ENCODE results near the gene PTPRO.

The PTPRO gene

GRCh38 chr12:15575671-15576541 lies 253.6 kb downstream of the PTPRO start:
- in situ Hi-C loops (cut with HindIII; ENCODE audit: low pct_ligation_motif_present, low pct_unique_long_range_greater_than_20kb, low sequenced_read_pairs): no loop called here
- no peak for DNase-seq

DNA sequence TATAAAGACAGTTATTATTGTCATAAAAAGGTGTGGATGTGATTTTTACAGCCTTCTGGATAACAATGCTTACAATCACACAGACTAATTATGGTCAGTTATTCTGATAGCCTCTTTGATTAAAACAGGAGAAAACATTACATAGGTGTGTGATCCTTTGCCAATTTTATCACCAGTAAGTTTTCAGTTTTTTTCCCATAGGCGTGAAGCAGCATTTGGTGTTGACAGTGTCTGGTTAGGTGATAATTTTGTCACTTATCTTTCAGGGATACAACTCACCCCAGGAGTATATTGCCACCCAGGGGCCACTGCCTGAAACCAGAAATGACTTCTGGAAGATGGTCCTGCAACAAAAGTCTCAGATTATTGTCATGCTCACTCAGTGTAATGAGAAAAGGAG lies 258.1 kb downstream of the PTPRO start:
- in situ Hi-C loops (cut with HindIII; ENCODE audit: low pct_ligation_motif_present, low pct_unique_long_range_greater_than_20kb, low sequenced_read_pairs): no loop called here
- DNase-seq: no peak

DNA sequence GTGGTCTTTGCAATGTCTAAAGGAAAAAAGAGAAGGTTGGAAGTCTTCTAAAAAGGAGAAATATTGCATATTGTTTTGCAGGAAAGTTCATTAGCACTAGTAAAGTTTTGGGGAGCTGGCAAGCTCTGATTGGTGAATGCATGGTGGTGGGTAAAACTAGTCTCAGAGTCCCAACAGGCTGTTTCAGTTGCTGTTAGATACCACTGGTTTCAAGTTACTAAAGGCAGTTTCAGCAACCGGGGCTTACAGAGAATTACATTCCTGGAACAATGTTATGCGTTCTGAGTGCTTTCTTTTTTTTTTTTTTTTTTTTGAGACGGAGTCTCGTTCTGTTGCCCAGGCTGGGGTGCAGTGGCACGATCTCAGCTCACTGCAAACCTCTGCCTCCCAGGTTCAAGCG lies 258.7 kb downstream of the PTPRO start:
- DNase-seq: no peak
- in situ Hi-C loops (cut with HindIII; ENCODE audit: low pct_ligation_motif_present, low pct_unique_long_range_greater_than_20kb, low sequenced_read_pairs): no loop called here

DNA sequence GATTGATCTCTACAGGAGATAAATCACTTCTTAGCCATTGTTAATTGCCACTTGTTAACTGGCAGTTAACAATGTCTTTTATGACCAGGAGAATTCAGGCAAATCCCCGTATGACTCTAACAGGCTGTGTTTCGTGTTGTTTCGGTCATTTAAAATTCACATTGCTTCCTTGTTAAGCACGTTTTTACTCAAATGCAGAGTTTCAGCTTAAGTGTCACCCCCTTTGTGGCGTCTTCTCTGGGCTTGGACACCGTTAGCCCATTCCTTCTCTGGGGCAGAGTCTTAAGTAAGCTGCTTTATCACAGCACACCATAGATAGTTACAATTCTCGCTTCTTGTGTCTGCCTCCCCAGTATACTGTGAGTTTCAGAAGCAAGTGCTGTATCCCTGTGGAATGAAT lies 261.5 kb downstream of the PTPRO start:
- no peak for DNase-seq
- in situ Hi-C loops (cut with HindIII; ENCODE audit: low pct_ligation_motif_present, low pct_unique_long_range_greater_than_20kb, low sequenced_read_pairs): no loop called here

GRCh38 chr12:15584366-15585041 lies 262.2 kb downstream of the PTPRO start:
- DNase-seq: peak; percentile 73
- in situ Hi-C loops (cut with HindIII; ENCODE audit: low pct_ligation_motif_present, low pct_unique_long_range_greater_than_20kb, low sequenced_read_pairs): no loop called here

DNA sequence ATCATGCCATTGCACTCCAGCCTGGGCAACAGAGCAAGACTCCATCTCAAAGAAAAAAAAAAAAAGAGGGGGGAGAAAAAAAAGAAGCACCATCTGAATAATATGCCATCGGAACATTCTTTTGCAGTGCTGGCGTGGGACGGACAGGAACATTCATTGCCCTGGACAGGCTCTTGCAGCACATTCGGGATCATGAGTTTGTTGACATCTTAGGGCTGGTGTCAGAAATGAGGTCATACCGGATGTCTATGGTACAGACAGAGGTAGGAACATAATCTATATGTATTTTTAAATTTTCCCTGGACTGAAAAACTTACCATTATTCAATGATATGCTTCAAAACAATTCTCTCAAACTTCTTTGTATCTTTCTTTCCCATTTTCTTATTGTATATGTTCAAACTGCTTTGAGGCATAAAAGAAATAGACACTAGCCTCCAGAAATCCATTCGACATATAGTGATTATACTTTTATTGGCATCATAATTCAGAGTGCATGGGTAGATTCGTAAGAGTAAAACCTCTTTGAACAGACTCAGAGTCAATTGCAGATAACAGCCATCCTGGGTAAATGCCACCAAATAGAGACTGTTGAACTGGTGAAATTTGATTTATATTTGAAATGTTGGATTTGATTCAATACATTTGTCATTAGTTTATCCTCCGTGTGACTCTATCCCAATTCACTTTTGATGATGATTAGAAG lies 267.2 kb downstream of the PTPRO start:
- no peak for DNase-seq
- in situ Hi-C loops (cut with HindIII; ENCODE audit: low pct_ligation_motif_present, low pct_unique_long_range_greater_than_20kb, low sequenced_read_pairs): no loop called here

DNA sequence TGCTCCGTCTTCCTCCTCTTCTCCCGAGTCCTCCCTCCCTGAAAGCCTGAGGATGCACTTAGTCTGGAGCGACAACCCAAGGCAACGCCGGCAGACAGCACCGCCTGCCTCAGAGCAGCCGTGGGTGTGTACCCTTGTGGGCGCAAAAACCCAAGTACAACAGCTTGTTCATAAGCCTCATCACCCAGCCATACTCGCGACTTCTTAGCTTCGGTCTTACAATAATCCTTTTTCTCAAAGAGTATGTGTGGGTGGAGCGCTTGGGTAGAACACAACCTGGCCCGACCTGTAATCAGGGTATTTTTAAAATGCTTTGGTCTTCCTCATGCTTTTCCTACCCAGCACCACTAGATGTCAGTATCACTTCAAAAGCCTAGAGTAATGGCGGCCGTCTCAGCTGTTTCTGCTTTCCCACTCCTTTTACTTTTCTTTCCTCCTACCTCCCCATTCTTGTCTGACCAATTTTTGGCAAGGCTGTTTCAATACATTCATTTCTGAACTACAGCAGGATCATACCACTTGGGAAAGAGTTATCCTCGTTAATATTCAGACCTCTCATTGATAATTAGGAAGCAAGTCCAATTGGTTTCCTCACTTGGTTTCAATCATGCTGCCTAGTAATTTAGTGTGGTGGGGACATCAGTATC lies 268.0 kb downstream of the PTPRO start:
- in situ Hi-C loops (cut with HindIII; ENCODE audit: low pct_ligation_motif_present, low pct_unique_long_range_greater_than_20kb, low sequenced_read_pairs): no loop called here
- DNase-seq: peak; percentile 83

GRCh38 chr12:15591811-15592210 lies 269.5 kb downstream of the PTPRO start:
- no peak for DNase-seq
- in situ Hi-C loops (cut with HindIII; ENCODE audit: low pct_ligation_motif_present, low pct_unique_long_range_greater_than_20kb, low sequenced_read_pairs): no loop called here

GRCh38 chr12:15592934-15593333 lies 270.6 kb downstream of the PTPRO start:
- in situ Hi-C loops (cut with HindIII; ENCODE audit: low pct_ligation_motif_present, low pct_unique_long_range_greater_than_20kb, low sequenced_read_pairs): no loop called here
- DNase-seq: peak; percentile 17

DNA sequence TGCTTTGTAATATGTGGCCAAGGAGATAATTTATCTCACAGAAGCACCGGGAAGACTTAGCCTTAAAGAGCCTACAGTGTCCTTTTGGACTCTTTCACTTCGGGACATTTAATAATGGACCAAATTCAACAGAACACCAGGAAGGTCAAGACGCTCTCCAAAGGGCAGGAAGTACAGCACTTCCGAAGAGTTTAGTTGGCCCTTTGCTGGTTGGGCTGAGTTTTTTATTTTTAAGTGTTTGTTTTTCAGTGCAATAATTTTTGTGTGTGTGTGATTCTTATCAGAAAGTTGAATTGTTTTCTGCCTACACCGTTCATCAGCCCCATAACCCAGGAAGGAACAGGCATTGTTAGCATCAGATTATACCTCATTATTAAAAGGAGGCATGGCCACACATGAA lies 273.9 kb downstream of the PTPRO start:
- in situ Hi-C loops (cut with HindIII; ENCODE audit: low pct_ligation_motif_present, low pct_unique_long_range_greater_than_20kb, low sequenced_read_pairs): no loop called here
- no peak for DNase-seq

- in situ Hi-C loops (cut with HindIII; ENCODE audit: low pct_ligation_motif_present, low pct_unique_long_range_greater_than_20kb, low sequenced_read_pairs): no loop called here
- DNase-seq: no peak
Observed at GRCh38 chr12:15597125-15597830, 275.0 kb downstream of the PTPRO start.

GRCh38 chr12:15599266-15600037 lies 277.1 kb downstream of the PTPRO start:
- in situ Hi-C loops (cut with HindIII; ENCODE audit: low pct_ligation_motif_present, low pct_unique_long_range_greater_than_20kb, low sequenced_read_pairs): no loop called here
- DNase-seq: no peak

- in situ Hi-C loops (cut with HindIII; ENCODE audit: low pct_ligation_motif_present, low pct_unique_long_range_greater_than_20kb, low sequenced_read_pairs): no loop called here
- DNase-seq: no peak
Observed at GRCh38 chr12:15600223-15600935, 278.1 kb downstream of the PTPRO start.

DNA sequence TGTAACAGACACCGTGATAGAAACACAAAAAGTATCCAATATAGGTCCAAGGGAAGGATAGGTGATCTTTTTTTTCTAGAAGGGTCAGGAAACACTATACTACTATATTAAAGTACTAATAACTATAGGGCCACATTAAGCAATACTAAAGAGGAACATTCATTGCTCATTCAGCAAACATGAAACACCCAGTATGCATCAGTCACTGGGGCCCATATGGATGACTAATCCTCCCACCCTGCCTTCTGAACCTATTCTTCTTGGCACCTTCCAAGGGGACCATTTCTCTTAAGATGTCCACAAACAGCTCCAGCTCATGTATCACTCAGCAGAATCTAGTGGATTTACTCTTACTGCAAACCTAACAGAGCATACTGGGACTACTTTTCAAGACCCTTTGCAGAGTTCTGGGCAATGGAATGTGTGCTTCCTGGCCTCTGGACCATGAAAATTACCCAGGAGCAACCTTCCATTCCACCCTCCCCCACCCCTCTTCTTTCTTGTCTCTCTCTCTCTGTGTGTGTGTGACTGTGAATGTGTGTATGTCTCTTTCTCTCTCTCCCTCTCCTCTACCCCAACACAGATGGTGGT lies 279.0 kb downstream of the PTPRO start:
- in situ Hi-C loops (cut with HindIII; ENCODE audit: low pct_ligation_motif_present, low pct_unique_long_range_greater_than_20kb, low sequenced_read_pairs): no loop called here
- DNase-seq: peak; percentile 24

DNA sequence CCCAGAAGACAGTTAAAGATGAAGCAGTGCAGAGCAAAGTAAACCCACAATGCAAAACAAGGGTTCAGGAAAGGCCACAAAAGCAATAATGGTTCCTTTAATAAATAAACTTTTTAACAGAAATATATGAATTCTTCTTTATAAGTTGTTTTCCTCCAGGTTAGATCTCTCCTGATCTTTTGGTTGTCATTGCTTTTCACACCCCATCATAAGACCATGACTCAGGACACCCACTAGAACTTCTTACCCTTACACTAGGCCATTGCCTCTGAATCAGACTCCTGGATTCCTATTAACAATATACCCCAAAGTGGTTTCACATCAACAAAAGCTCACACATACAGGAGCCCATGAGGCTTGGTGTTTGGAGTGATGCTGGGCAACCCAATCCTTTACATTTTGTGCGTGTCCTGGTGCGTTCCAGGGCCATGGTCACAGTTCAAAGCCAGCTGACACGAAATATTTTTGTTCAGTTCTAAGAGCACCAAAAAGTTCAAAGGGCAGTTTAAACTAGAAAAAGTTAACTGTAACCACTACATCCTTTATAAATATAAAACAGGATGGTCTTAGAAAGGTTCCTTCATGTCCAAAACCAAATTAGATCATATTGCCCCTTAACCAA lies 279.9 kb downstream of the PTPRO start:
- DNase-seq: no peak
- in situ Hi-C loops (cut with HindIII; ENCODE audit: low pct_ligation_motif_present, low pct_unique_long_range_greater_than_20kb, low sequenced_read_pairs): no loop called here

DNA sequence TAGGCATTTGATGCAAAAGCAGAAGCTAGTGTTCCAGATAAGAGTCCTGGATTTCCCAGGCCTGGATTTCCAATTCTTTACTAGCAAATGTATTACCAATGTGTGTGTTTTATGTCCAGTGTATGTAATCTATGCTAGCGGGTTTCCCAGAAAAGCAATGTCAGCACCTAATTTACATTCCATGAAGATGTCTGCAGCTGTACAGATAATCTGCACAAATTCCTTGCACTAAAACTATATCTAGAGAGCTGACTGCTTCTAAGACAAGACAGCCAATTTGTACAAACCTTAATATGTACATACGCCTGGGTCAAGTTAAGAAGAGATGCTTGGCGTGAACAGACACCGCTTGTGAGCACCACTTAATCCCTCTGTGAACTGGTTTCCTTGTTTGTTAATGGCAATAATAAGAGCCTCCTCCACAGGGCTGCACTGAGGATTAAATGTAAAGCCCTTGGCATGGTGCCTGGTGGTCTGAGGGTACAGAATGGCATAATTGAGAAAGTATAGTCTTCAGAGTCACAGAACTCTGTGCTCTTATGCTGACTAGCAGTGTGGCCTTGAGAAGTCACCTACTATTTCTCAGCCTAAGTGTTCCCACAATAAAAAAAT lies 281.3 kb downstream of the PTPRO start:
- no peak for DNase-seq
- in situ Hi-C loops (cut with HindIII; ENCODE audit: low pct_ligation_motif_present, low pct_unique_long_range_greater_than_20kb, low sequenced_read_pairs): no loop called here

Measured in ACHN (cell line).